COLO668 (cell line): Measurements from ENCODE around the gene UGT2B7.
"Not testable (repeated sequence)": the region's sequence is repeated elsewhere in the genome, so short reads cannot be mapped to it uniquely, and the experiment has no call there.

Experiments used
- DNase-seq: peaks from one replicate; lab custom pipeline; 2025; ENCODE audit not compliant: unreplicated experiment; lab: John Stamatoyannopoulos, UW

UGT2B7 gene

GRCh38 chr4:69078852-69079251, 17.4 kb upstream of the UGT2B7 start:
- DNase-seq: no peak

GRCh38 chr4:69088473-69088872, 7.8 kb upstream of the UGT2B7 start:
- no peak for DNase-seq

GRCh38 chr4:69089388-69089787, 6.9 kb upstream of the UGT2B7 start:
- DNase-seq: no peak

DNA sequence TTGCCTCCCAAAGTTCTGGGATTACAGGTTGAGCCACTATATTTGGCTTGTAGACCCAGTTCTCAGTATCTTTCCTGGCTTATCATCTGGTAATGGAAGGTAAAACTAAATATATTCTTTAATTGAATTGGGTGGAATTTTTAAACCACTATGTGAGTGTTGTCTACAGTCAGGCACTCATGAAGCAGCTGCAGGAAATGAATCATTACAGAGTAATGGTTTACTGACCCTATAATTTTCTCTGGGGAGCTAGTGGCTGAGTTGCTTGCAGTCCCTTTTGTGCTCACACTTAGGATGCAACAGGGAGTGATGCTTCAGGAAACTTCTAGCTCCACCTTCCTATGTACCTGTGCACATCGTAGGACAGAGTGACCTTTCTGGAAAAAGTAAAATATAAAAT, 4.1 kb upstream of the UGT2B7 start:
- DNase-seq: no peak

- DNase-seq: no peak
Measured at GRCh38 chr4:69092980-69093568, 3.2 kb upstream of the UGT2B7 start.

DNA sequence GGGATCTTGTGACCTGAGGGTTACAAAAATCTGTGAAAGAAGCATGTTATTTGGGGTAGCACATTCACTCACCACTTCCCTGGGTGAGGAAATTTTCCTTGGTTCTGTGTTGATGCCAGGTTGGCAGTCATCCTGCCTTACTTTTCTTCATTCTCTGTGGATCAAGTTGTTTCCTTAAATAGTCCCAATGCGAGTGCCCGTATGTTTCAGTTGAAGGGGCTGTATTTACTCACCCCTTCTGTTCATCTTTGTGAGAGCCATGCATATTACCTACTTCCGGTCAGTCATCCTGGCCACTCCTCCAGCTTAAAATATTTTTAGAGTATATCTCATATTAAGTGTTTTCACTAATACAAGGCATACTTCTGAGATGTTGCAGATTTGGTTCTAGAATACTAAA, 2.6 kb upstream of the UGT2B7 start:
- no peak for DNase-seq

DNA sequence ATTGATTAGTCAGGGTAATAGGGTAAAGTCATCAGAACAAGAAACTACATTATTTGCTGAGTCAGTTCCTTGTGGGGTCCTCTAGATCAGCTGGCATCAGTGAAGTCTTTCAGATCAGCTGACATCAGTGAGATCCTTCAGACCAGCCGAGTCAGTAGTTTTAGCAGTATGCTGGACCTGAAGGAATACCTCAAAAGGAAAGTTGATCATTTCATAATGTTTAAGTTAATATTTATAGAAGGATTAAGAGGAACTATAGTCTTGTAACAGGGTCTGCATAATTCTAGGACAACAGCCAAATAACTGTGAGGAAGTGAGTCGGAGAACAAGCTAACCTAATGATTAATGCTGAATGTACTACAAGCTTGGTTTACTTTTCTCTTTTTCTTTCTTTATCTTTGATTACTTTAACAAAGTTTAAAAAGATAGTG, 958 bp upstream of the UGT2B7 start:
- no peak for DNase-seq

GRCh38 chr4:69096810-69097209, 536 bp downstream of the UGT2B7 start:
- no peak for DNase-seq

DNA sequence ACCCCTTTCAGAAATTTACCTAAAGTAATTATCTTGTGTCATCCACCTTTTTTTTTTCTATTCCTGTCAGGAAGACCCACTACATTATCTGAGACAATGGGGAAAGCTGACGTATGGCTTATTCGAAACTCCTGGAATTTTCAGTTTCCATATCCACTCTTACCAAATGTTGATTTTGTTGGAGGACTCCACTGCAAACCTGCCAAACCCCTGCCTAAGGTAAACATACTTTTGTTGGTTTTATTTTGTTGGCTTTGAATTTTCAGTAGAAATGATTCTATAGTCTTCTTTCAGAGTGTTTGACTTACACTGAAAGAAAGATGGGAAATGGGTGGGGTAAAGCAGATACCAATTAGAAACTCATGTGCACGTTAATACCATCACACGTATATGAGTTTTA, 2.2 kb downstream of the UGT2B7 start:
- DNase-seq: no peak

- DNase-seq: no peak
Measured at GRCh38 chr4:69099910-69100309, 3.6 kb downstream of the UGT2B7 start.

DNA sequence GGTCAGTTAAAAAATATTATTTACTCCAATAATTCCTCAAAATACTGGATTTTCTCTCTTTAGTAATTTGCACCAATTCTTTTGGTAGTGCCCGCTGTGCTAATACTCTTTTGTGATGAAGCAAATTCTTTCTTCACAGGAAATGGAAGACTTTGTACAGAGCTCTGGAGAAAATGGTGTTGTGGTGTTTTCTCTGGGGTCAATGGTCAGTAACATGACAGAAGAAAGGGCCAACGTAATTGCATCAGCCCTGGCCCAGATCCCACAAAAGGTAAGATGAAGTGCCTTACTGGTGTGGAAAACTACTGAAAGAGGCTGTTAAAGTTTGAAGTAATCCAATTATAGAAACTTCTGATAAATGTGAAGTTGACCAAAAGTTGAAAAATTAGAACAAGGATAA, 6.4 kb downstream of the UGT2B7 start:
- not testable (repeated sequence) for DNase-seq

GRCh38 chr4:69104719-69105275, 8.5 kb downstream of the UGT2B7 start:
- no peak for DNase-seq

GRCh38 chr4:69115151-69115850, 19.0 kb downstream of the UGT2B7 start:
- not testable (repeated sequence) for DNase-seq

GRCh38 chr4:69115851-69116213, 19.6 kb downstream of the UGT2B7 start:
- no peak for DNase-seq

DNA sequence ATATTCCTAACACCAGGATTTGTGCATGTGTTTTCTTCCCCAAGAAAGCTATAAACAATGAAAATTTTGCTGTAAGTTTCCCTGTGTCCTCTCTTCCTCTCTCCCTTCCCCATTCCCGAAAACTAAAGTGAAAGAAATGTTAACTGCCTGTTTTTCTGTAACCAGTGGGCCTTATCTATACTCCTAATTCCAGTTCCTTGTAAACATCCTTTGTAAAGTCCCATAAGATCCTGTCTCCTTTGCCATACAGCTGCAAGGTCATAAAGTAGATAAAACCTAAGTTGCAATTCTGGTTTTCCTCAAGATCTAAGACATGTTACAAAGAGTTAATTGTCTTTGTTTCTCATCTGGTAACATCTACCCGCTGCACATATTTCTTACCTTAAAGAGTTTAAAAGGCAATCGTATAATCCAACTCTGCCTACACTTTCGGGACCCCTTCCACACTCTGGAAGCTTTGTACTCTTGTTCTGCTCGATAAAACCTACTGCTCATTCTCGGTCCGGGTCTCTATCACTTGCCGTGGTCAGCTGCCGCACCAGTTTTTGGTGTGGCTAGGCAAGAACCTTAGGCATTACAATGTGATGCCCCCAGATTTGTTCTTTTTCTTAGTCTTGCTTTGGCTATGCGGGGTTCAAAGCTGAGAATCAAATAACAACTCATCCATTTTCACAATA, 20.5 kb downstream of the UGT2B7 start:
- DNase-seq: no peak

GRCh38 chr4:69120870-69121269, 24.6 kb downstream of the UGT2B7 start:
- no peak for DNase-seq

DNA sequence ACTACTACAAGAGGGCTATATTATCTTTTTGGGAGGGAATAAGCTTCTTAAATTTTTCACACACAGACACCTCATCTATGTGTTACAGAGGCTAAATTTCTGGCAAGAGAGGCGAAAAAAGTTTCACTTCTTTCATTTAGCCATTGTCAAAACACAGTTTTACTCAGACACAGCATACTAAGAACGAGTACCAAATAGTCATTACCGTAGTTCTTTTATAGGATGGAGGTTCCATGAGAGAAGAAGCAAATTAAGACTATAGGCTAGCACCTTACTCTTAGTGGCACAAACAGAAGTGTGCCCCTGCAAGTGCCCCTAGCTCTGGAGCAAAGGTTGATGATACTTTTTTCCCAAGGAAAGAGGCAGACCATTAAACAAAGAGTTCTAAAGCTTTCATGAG, 26.2 kb downstream of the UGT2B7 start:
- DNase-seq: no peak

DNA sequence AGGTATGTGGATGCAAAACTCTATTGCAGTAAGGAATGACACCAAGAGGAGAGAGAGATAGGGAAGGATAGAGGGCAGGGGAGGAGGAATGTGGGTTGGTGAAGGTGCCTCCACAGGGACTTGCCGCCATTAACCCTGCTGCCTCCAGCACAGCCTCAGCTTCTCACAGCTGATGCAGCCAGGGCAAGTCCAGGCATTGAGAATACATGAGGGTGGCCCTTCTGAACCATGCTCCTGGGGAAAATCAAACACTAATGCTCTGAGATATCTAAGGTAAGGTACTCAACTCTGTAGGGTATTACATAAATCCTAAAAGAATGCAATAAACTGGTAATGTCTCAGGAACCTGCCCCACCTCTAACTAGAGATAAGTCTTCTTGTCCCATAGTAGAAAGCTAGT, 28.7 kb downstream of the UGT2B7 start:
- no peak for DNase-seq

DNA sequence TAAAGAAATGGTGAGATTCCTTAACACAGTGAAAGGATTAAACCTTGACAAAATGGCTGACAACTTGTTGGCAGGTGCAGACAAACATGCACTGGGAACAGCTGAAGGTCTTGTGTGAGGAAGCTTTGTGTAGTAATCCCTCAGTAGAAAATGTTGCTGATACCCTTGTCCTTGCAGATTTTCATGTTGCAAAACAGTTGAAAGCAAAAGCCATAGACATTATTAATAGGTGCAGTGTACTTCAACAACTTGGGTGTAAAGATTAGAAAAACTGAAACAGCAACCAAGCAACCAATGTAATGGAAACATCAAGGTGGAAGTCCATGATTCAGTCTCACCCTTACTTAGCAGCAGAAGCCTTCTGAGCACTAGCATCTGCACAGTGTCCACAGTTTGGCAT, 29.8 kb downstream of the UGT2B7 start:
- DNase-seq: no peak

DNA sequence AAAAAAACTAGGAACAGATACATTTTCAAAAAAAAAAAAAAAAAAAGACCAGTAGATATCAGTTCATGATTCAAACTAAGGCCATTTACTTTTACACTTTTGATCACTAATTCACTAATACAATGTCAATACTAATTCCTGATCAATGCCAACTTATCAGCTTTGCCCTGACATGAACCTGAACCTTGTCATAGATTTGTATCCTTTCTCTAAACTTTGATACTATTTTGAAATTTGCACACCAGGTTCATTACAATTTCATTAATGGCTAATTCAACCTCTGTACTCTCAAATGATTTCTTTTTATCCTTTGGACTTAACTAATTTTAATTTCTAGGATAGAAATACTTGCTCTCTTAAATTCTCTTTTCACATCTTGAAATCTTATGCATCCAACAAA, 37.7 kb downstream of the UGT2B7 start:
- no peak for DNase-seq

DNA sequence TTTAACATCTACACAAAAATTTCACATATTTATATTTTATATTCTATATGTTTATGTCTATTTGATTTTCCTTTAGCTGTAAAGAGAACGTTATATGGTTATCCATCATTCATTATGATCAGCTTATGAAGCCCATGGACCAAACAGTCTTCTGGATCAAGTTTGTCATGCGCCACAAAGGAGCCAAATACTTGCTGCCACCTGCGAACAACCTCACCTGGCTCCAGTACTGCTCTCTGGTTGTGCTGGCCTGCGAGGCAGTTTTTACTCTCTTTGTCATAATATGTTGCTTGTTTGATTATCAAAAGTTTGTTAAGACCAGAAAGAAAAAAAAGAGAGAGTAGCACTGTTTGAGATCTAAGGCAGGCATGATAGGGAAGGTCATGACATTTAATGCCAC, 38.2 kb downstream of the UGT2B7 start:
- DNase-seq: no peak

GRCh38 chr4:69141320-69141719, 45.0 kb downstream of the UGT2B7 start:
- DNase-seq: no peak
